Nephron (organoid): ENCODE measurements around the gene FCRL5.

Experiments used
- H3K27ac Mint-ChIP-seq, 3 experiments: 2 replicates each; pipeline ENCODE4 v1.8.0; 2020; ENCODE audit warnings: mixed read lengths in 3 of 3, mild to moderate bottlenecking in 2 of 3, moderate library complexity in 1 of 3
- H3K27me3 Mint-ChIP-seq: 2 replicates; pipeline ENCODE4 v1.8.0; 2021; ENCODE audit warnings: low read depth, mild to moderate bottlenecking, moderate library complexity, mixed read lengths
- H3K36me3 Mint-ChIP-seq: 2 replicates; pipeline ENCODE4 v1.8.0; 2020; ENCODE audit warnings: low read depth, mixed read lengths
- H3K4me1 Mint-ChIP-seq: 2 replicates; pipeline ENCODE4 v1.8.0; 2020; ENCODE audit warnings: mixed read lengths
- H3K4me3 Mint-ChIP-seq, 3 experiments: 2 replicates each; pipeline ENCODE4 v1.8.0; 2020; ENCODE audit warnings: mild to moderate bottlenecking in 3 of 3, mixed read lengths in 3 of 3, moderate library complexity in 2 of 3
- H3K9me3 Mint-ChIP-seq: 2 replicates; pipeline ENCODE4 v1.8.0; 2020; ENCODE audit warnings: mixed read lengths
- CTCF ChIP-seq, 3 experiments: fragments of 200-600 bp; sonication (generic); IDR thresholded peaks; one replicate each; pipeline ENCODE4 v1.5.0; 2021; ENCODE audit warnings: antibody characterized with exemption in 3 of 3; ENCODE audit not compliant: unreplicated experiment in 3 of 3

Gene FCRL5

DNA sequence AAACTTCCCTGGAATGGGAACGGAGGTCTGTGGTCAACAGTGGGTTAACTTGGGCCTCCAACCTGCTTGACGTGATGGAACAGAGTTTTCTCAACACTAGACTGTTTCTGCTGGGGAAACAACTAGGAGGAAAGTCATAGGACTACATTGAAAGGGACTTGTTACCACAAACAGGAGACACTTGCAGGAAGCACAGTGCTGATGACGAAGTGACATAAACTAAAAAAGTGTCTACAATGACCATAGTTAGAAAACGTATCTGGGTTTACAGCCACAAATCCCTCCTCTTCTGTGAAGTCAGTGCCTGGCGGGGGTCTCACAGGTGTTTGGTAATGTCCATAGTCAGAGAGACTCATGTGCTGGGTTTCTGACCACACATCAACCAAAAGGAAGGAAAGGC is 86.3 kb downstream of the FCRL5 start:
- Mint-ChIP-seq H3K27ac (no peak overlapping the region), H3K4me3 (no peak overlapping the region), H3K4me1 (no peaks in the 10 kb centered on the region), H3K9me3 (no peaks in the 10 kb centered on the region), H3K27me3 (peaks cover 6% of the 10 kb centered on the region), H3K36me3 (no peaks in the 10 kb centered on the region)
- TF ChIP-seq CTCF (IDR thresholded peaks at IDR 0.05; ENCODE audit: unreplicated experiment in 3 of 3), result no peak
